Cardiac fibroblast (primary cell): ENCODE measurements around the gene FBXW9.

ENCODE experiments used
- DNase-seq, 2 donors: peaks; one replicate each; pipeline versions ENCODE4 v3.0.0 to v3.0.0-alpha.2; 2010; ENCODE audit warnings: low read depth in 2 of 2
- H3K4me3 ChIP-seq, 2 donors: replicated peaks in 1 of 2; 1 replicate in 1 of 2; 2 replicates in 1 of 2; pipeline ENCODE4 v1.5.1; 2011; ENCODE audit warnings: low read depth in 2 of 2, low read length in 2 of 2, mild to moderate bottlenecking in 2 of 2, moderate library complexity in 1 of 2
- TF ChIP-seq, protein P1 (sequence below): IDR thresholded peaks from one replicate; pipeline ENCODE4 v1.5.1; 2011; ENCODE audit warnings: low read depth, mild to moderate bottlenecking, low read length, inconsistent platforms

FBXW9 gene

GRCh38 chr19:12696366-12697335 is at the start of gene FBXW9:
Gene FBXW9, minus strand, starts transcription at chr19:12696631. Its CDS starts 50 bp downstream, at chr19:12696581.
- DNase-seq: peak; percentile 97
- TF ChIP-seq, protein P1, sequence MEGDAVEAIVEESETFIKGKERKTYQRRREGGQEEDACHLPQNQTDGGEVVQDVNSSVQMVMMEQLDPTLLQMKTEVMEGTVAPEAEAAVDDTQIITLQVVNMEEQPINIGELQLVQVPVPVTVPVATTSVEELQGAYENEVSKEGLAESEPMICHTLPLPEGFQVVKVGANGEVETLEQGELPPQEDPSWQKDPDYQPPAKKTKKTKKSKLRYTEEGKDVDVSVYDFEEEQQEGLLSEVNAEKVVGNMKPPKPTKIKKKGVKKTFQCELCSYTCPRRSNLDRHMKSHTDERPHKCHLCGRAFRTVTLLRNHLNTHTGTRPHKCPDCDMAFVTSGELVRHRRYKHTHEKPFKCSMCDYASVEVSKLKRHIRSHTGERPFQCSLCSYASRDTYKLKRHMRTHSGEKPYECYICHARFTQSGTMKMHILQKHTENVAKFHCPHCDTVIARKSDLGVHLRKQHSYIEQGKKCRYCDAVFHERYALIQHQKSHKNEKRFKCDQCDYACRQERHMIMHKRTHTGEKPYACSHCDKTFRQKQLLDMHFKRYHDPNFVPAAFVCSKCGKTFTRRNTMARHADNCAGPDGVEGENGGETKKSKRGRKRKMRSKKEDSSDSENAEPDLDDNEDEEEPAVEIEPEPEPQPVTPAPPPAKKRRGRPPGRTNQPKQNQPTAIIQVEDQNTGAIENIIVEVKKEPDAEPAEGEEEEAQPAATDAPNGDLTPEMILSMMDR: no peak
- H3K4me3 ChIP-seq: peak within 1 kb of the TSS; percentile 92 to 93

- H3K4me3 ChIP-seq: no peak overlapping the region
- TF ChIP-seq, protein P1: no peak
- peak in 1 of 2 donors; percentile 15 for DNase-seq
Measured at GRCh38 chr19:12745166-12745897, 48.9 kb upstream of the FBXW9 start.

DNA sequence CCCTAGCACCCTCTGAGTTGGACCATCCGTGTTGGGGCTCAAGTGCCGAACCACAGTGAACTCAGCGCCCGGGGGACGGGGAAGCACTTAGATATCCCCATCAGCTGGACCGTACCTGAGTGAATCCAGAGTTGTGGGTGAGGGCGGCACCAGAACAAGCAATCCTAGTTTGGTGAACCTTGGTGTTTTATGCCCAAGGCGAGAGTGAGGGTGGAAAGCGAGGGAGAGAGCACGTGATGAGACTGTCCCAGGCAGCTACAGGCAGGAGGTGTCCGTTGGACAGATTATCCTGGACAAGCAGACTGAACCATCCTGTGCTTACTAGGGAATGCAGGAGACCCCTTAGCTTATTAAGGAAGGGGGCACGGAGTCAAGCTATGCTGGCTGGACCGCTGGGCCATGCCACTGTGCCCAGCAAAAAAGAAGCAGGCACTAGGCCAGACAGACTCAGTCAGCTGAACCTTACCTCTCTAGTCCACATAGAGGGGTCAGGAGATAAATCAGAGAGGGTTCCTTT is 41.5 kb upstream of the FBXW9 start:
- peak overlapping the region; percentile 96 to 98 for H3K4me3 ChIP-seq
- DNase-seq: no peak

DNA sequence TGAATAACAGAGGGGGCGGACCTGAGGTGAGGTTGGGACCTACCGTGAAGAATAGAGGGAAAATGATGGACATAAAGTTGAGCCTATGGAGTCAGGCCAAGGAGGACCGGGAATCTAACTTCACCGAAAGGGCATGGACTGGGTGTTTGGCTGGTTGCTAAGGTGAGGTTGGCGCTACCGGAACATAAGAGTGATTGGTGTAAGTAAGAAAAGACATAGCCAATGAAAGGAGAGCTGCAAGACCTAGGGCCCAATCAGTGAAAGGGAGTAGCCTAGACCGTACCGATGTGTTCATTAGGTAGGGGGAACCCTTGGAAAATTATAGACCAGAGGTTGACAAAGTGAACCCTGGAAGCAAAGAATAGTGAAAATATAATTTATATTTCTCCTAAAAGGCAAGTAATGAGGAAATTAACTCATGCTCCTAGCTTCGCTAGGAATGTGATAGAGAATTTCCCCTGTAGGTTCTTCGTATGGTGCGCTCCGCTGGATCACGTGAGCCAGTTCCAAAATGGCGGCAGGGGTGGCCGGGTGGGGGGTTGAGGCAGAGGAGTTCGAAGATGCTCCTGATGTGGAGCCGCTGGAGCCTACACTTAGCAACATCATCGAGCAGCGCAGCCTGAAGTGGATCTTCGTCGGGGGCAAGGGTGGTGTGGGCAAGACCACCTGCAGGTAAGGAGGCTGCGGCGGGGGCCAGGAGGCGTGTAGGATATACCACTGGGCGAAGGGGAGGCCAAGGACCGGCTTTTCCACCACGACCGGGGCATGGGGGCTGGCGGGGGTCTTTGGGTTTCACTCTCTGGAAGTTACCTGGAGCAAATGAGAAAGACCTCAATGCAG is 40.8 kb upstream of the FBXW9 start, which contains the start of gene GET3:
Gene GET3, plus strand, starts transcription at position 503 of the 840 bp plus-strand sequence. Its CDS starts 9 bp downstream, at position 512.
- peak within 1 kb of the TSS; percentile 96 to 98 for H3K4me3 ChIP-seq
- peak; percentile 100 for DNase-seq
- TF ChIP-seq, protein P1: no peak

More for the DNA sequence above, 41.5 kb upstream of the FBXW9 start:
- TF ChIP-seq, protein P1: no peak

GRCh38 chr19:12733369-12734214 is 37.2 kb upstream of the FBXW9 start:
- H3K4me3 ChIP-seq: peak overlapping the region; percentile 91 to 93
- DNase-seq: peak; percentile 59 to 63

More at GRCh38 chr19:12733369-12734214, 37.2 kb upstream of the FBXW9 start:
- TF ChIP-seq, protein P1: peak; percentile 54
